Prostate gland (tissue), 2 donors: ENCODE measurements around the gene EEF1AKMT4. TPM values are rescaled to one million over a fixed set of nuclear protein-coding genes. Genes with fewer than 3 reads are reported as not detected.

Experiments used
- DNase-seq: peaks from one replicate; pipeline ENCODE4 v3.0.0-alpha.2; 2019; ENCODE audit warnings: low spot score
- H3K27ac ChIP-seq, 2 donors: fragments of 200-600 bp; sonication (generic); 2 replicates each; pipeline ENCODE4 v1.5.1; 2017 to 2019
- H3K27me3 ChIP-seq: fragments of 200-600 bp; sonication (generic); replicated peaks from 2 replicates; pipeline ENCODE4 v1.5.1; 2019; ENCODE audit not compliant: insufficient read depth
- H3K36me3 ChIP-seq, 2 donors: fragments of 200-600 bp; sonication (generic); 1 replicate in 1 of 2; 2 replicates in 1 of 2; pipeline versions ENCODE4 v1.5.1 to v1.8.1; 2017 to 2019
- H3K4me1 ChIP-seq: fragments of 200-600 bp; sonication (generic); replicated peaks from 2 replicates; pipeline ENCODE4 v1.5.1; 2019
- H3K4me3 ChIP-seq, 2 donors: fragments of 200-600 bp; sonication (generic); 2 replicates each; pipeline ENCODE4 v1.5.1; 2017 to 2019
- H3K9me3 ChIP-seq: fragments of 200-600 bp; sonication (generic); 2 replicates; pipeline ENCODE4 v1.5.1; 2017
- POLR2A ChIP-seq: fragments of 450-650 bp; IDR thresholded peaks from one replicate; pipeline ENCODE4 v1.6.1; 2016; ENCODE audit warnings: antibody characterized with exemption, mild to moderate bottlenecking
- POLR2AphosphoS5 ChIP-seq: sonication (generic); formaldehyde crosslinking; IDR thresholded peaks from one replicate; pipeline ENCODE4 v1.6.1; 2017; ENCODE audit warnings: antibody characterized with exemption
- WGBS: methylation state at CpG from one replicate; pipeline ENCODE4 v1.1.5; 2018; 5-methylcytosine and 5-hydroxymethylcytosine counted together
- intact Hi-C: fragments of 100-400 bp; cut with DNase I; formaldehyde crosslinking; loops from one replicate; pipeline ENCODE4 v1.14.2; 2022
- total RNA-seq, 2 donors: library from RNA; depleted of rRNA; stranded (reverse); fragments of >200 nt; gene quantifications; one replicate each; pipeline ENCODE4 v1.1.0, GENCODE V29; 2016
- TF ChIP-seq, protein P1 (sequence below), 4 experiments: fragments of 200-600 bp in 2 of 4; fragments of 450-650 bp in 2 of 4; sonication (generic) in 2 of 4; IDR thresholded peaks; 1 replicate in 3 of 4; 2 replicates in 1 of 4; pipeline ENCODE4 v1.5.1; 2016 to 2019; ENCODE audit warnings: antibody characterized with exemption in 4 of 4, mild to moderate bottlenecking in 2 of 4, moderate library complexity in 2 of 4

The EEF1AKMT4 gene
- total RNA-seq, 2 donors from 2014 or later = 6.1 TPM

DNA sequence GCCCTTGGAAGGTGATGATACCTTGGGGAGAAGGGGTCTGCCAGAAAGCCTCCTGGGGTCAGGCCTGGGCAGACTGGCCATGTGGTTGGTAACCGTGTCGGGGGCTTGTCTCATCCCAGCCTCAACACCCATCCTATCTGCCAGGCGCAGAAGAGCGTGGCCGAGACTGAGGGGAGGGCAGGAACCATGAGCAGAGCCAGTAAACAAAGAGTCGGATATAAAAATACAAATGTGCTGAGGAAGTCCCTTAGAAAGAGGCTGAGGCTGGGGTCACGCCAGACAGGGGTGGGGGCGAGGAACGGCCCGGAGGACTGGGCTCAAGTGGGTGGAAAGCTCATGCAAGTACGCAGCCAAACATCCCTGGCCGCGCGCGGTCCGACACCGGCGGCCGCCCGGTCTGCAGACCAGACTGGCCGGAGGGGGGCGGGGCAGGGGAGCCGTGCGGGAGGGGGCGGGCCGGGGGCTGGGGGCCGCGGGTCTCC is 10.0 kb downstream of the EEF1AKMT4 start:
- H3K36me3 ChIP-seq = no peaks in the 10 kb centered on the region
- TF ChIP-seq POLR2A (no peak), POLR2AphosphoS5 (no peak)
- TF ChIP-seq, protein P1, sequence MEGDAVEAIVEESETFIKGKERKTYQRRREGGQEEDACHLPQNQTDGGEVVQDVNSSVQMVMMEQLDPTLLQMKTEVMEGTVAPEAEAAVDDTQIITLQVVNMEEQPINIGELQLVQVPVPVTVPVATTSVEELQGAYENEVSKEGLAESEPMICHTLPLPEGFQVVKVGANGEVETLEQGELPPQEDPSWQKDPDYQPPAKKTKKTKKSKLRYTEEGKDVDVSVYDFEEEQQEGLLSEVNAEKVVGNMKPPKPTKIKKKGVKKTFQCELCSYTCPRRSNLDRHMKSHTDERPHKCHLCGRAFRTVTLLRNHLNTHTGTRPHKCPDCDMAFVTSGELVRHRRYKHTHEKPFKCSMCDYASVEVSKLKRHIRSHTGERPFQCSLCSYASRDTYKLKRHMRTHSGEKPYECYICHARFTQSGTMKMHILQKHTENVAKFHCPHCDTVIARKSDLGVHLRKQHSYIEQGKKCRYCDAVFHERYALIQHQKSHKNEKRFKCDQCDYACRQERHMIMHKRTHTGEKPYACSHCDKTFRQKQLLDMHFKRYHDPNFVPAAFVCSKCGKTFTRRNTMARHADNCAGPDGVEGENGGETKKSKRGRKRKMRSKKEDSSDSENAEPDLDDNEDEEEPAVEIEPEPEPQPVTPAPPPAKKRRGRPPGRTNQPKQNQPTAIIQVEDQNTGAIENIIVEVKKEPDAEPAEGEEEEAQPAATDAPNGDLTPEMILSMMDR (IDR thresholded peaks at IDR 0.05) = no peak
- no peaks in the 10 kb centered on the region for H3K9me3 ChIP-seq
- no peak overlapping the region for H3K27ac ChIP-seq
- H3K27me3 ChIP-seq = peaks cover 4% of the 10 kb centered on the region
- peaks cover 4% of the 10 kb centered on the region for H3K4me1 ChIP-seq
- intact Hi-C loops = loop anchor here (10.0 kb wide), 1 partner anchor 245 kb away; the partner anchor contains the start of gene ABCC5
- WGBS = 12% methylated on average over 23 of the region's 28 CpGs
- H3K4me3 ChIP-seq = peak overlapping the region in 1 of 2 donors; percentile 12
- DNase-seq = no peak

DNA sequence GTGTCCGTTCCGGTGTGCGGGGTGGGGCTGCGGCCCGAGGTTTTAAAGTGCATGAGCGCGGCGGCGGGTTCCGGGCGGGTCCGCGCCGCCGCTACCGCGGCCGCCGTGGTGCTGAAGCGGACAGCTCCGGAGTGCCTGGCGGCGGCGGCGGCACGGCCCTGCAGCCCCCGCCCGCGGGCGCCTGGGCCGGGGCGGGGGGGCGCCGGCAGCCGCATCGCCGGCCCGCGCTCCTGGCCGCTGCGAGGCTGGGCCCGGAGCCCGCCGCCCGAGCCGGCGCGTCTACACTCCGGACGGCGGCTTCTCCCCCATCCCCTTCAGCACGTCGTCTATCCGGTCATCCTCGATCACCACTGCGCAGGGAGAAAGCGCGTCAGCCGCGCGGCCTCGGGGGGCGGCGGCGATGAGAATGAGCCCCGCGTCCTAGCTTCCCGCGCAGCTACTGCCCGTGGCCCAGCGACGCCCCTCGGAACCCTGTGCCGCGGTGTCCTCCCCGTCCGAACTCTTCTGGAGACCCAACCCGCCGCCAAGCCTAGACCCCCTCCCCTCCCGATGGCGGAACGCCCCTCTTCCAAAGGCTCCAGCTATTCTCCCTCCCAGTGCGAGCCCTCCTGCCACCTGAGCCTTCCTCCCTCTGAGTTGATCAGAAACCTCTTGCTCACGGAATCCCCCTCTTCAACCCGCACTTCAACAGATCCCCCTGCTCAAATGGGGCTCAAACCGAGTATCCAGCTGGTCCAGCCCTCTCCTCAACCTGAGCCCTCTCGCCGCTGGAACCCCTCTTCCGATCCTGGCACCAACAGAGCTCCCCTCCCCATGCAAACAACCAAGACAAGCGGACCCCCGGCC is 10.6 kb downstream of the EEF1AKMT4 start:
- intact Hi-C loops = loop anchor here (10.0 kb wide), 1 partner anchor 245 kb away; the partner anchor contains the start of gene ABCC5
- no peak for DNase-seq
- no peaks in the 10 kb centered on the region for H3K9me3 ChIP-seq
- H3K4me1 ChIP-seq = peaks cover 4% of the 10 kb centered on the region
- no peak overlapping the region for H3K27ac ChIP-seq
- H3K36me3 ChIP-seq = no peaks in the 10 kb centered on the region
- H3K27me3 ChIP-seq = peaks cover 4% of the 10 kb centered on the region
- TF ChIP-seq POLR2A = no peak
- TF ChIP-seq, protein P1 (IDR thresholded peaks at IDR 0.05) = no peak
- no peak for TF ChIP-seq POLR2AphosphoS5
- WGBS = under 1% methylated on average over 60 of the region's 91 CpGs
- H3K4me3 ChIP-seq = peak overlapping the region; percentile 6 to 44

DNA sequence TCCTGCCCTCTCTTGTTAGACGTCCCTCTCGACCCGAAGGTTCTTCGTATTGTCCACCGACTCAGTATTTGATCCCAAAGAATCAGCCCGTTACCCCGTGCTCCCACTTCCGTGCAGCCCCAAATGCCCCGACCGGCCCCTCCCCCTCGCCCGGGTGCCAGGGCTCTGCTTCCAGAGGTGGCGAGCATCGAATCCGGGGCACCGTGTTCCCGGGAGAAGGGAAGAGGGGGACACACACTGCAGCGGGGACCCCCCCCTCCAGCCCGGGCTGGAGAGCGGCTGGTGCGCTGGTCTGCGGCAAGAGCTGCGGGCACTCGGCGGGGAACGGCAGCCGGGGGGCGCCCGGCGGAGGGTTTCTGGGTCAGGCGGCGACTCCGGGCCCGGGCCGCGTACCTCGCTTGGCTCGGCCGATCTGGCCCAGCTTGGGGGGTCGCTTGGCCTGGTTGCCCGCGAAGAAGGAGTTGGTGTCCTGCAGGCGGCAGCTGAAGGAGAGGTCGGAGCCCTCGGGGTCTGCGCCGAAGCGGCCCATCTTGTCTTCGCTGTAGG is 11.3 kb downstream of the EEF1AKMT4 start:
- Histone ChIP-seq H3K4me1 (peaks cover 4% of the 10 kb centered on the region), H3K27ac (no peak overlapping the region), H3K4me3 (peak overlapping the region; percentile 32 to 44), H3K9me3 (no peaks in the 10 kb centered on the region), H3K27me3 (peaks cover 4% of the 10 kb centered on the region), H3K36me3 (no peaks in the 10 kb centered on the region)
- TF ChIP-seq POLR2A (no peak), POLR2AphosphoS5 (no peak)
- TF ChIP-seq, protein P1 (IDR thresholded peaks at IDR 0.05) = no peak
- no peak for DNase-seq
- 2% methylated on average over 44 of the region's 49 CpGs for WGBS
- intact Hi-C loops = no loop called here

DNA sequence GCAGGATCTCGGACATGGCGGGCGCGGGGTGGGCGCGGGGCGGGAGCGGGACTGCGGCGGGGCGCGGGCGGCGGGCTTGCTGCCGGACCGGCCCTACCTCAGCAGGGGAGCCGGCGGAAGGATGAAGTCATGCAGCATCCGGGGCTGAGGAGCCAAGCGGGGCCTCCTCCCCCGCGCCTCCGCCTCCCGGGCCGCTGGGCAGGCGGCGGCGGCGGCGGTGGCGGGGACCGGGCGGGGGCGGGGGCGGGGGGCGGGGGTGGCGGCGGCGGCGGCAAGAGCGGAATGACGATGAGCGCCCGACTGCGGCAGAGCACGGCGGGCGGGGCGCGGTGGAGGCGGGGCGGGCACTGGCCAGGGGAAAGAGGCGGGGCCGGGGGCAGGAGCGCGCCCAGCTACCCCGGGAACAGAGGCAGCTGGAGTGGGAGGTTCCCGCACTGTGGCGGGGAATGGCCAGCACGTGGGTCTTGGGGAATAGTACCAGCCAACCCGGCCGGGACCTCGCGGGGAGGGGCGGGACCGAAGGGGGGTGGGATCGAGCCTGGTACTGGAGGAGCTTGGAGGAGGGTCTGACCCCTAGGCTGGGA is 11.9 kb downstream of the EEF1AKMT4 start, which contains the start of gene CAMK2N2:
TSS of gene CAMK2N2 (minus strand) at position 284 of the 584 bp plus-strand sequence. CDS start at position 16, 268 bp downstream.
- TF ChIP-seq POLR2A = no peak
- no peak for TF ChIP-seq POLR2AphosphoS5
- TF ChIP-seq, protein P1 (IDR thresholded peaks at IDR 0.05) = no peak
- Histone ChIP-seq H3K9me3 (no peaks in the 10 kb centered on the region), H3K4me3 (peak within 1 kb of the TSS; percentile 32 to 44), H3K27ac (no peak within 1 kb of the TSS), H3K4me1 (peaks cover 4% of the 10 kb centered on the region), H3K27me3 (peaks cover 4% of the 10 kb centered on the region), H3K36me3 (no peaks in the 10 kb centered on the region)
- intact Hi-C loops = no loop called here
- WGBS = under 1% methylated on average over 43 of the region's 67 CpGs
- peak; percentile 33 for DNase-seq
